ENCODE measurements around the gene SMIM1. TPM values are rescaled to one million over a fixed set of nuclear protein-coding genes. Genes with fewer than 3 reads are reported as not detected.

The SMIM1 gene
- total and polyA plus RNA-seq, 9 of the 15 experiments (the other 6 are each of a cell fraction or from before 2014, with no cell fraction given): 2.3 to 125 (median 24.3) TPM

GRCh38 chr1:3774946-3775489 lies 2.5 kb downstream of the SMIM1 start (continued):
- TF ChIP-seq TRIM25 (IDR thresholded peaks at IDR 0.05; ENCODE audit: borderline replicate concordance) (no peak), HIVEP1 (CRISPR knock-in tag; IDR thresholded peaks at IDR 0.05) (no peak), ZNF175 (CRISPR knock-in tag; IDR thresholded peaks at IDR 0.05; ENCODE audit: low read depth) (peak; percentile 74), ZC3H8 (IDR thresholded peaks at IDR 0.05) (no peak), SMARCA4 (IDR thresholded peaks at IDR 0.05) (peak; percentile 89), CHD7 (IDR thresholded peaks at IDR 0.05; ENCODE audit: low read depth, low read length) (no peak), RBM17 (IDR thresholded peaks at IDR 0.05; ENCODE audit: borderline replicate concordance, low read depth, low read length) (no peak), ZNF121 (CRISPR knock-in tag; conservative IDR thresholded peaks at IDR 0.05) (no peak), ETS2 (tag; IDR thresholded peaks at IDR 0.05; ENCODE audit: borderline replicate concordance, poor library complexity, severe bottlenecking) (no peak), TAF7 (tag; IDR thresholded peaks at IDR 0.05) (no peak), ZNF57 (CRISPR knock-in tag; IDR thresholded peaks at IDR 0.05) (no peak), SAFB (IDR thresholded peaks at IDR 0.05; ENCODE audit: borderline replicate concordance, low read depth, low read length) (no peak), MXI1 (IDR thresholded peaks at IDR 0.05; ENCODE audit: low read depth, low read length) (peak; percentile 73), ZNF512 (tag; IDR thresholded peaks at IDR 0.05) (no peak), HCFC1 (IDR thresholded peaks at IDR 0.05; ENCODE audit: low read depth, low read length) (no peak)
